Keratinocyte (primary cell): ENCODE data around the gene CHI3L1. TPM values are rescaled to one million over a fixed set of nuclear protein-coding genes. Genes with fewer than 3 reads are reported as not detected.

Experiments
- DNase-seq: peaks from one replicate; pipeline ENCODE4 v3.0.0-alpha.2; 2011; ENCODE audit warnings: low read depth, missing footprints, low spot score
- FAIRE-seq: peaks from 2 replicates; lab custom pipeline; 2011; peaks lifted over from hg19 to GRCh38; lab: Jason Lieb, UNC
- H2AFZ ChIP-seq: 2 replicates; pipeline ENCODE4 v1.6.0; 2012; ENCODE audit warnings: low read length, control low read depth, inconsistent platforms; ENCODE audit not compliant: control insufficient read depth
- H3K27ac ChIP-seq: 2 replicates; pipeline ENCODE4 v1.5.1; 2011; ENCODE audit warnings: low read length; ENCODE audit not compliant: control insufficient read depth, insufficient read depth
- H3K27me3 ChIP-seq: 3 replicates; pipeline ENCODE4 v1.6.0; 2011; ENCODE audit warnings: low read length; ENCODE audit not compliant: control insufficient read depth, insufficient read depth; ENCODE audit errors: extremely low read depth
- H3K36me3 ChIP-seq, 2 experiments: 2 replicates in 1 of 2; 3 replicates in 1 of 2; pipeline ENCODE4 v1.5.1; 2011; ENCODE audit warnings: low read length in 2 of 2, mild to moderate bottlenecking in 1 of 2; ENCODE audit not compliant: control insufficient read depth in 2 of 2, insufficient read depth in 2 of 2; ENCODE audit errors: extremely low read depth in 1 of 2
- H3K4me1 ChIP-seq: 3 replicates; pipeline ENCODE4 v1.5.1; 2011; ENCODE audit warnings: low read length; ENCODE audit not compliant: control insufficient read depth, insufficient read depth; ENCODE audit errors: extremely low read depth
- H3K4me2 ChIP-seq: 3 replicates; pipeline ENCODE4 v1.6.0; 2011; ENCODE audit warnings: low read depth, low read length; ENCODE audit not compliant: control insufficient read depth, insufficient read depth; ENCODE audit errors: extremely low read depth
- H3K4me3 ChIP-seq, 3 experiments: fragments of 200-600 bp in 1 of 3; sonication (generic) in 1 of 3; 2 replicates in 2 of 3; 3 replicates in 1 of 3; pipeline ENCODE4 v1.5.1; 2011 to 2016; ENCODE audit warnings: low read length in 3 of 3, mild to moderate bottlenecking in 3 of 3, control low read depth in 2 of 3, inconsistent platforms in 1 of 3, low read depth in 1 of 3, mixed read lengths in 1 of 3, mixed run types in 1 of 3, moderate library complexity in 1 of 3; ENCODE audit not compliant: control insufficient read depth in 2 of 3, insufficient read depth in 2 of 3; ENCODE audit errors: extremely low read depth in 1 of 3
- H3K79me2 ChIP-seq: 2 replicates; pipeline ENCODE4 v1.6.0; 2012; ENCODE audit warnings: low read length; ENCODE audit not compliant: control insufficient read depth, insufficient read depth
- H3K9ac ChIP-seq: 3 replicates; pipeline ENCODE4 v1.6.0; 2011; ENCODE audit warnings: low read length; ENCODE audit not compliant: control insufficient read depth, insufficient read depth; ENCODE audit errors: extremely low read depth
- H3K9me1 ChIP-seq: 3 replicates; pipeline ENCODE4 v1.6.0; 2011; ENCODE audit warnings: low read length; ENCODE audit not compliant: control insufficient read depth, insufficient read depth; ENCODE audit errors: extremely low read depth
- H3K9me3 ChIP-seq: 2 replicates; pipeline ENCODE4 v1.5.1; 2012; ENCODE audit warnings: low read depth, low read length; ENCODE audit not compliant: control insufficient read depth
- H4K20me1 ChIP-seq: 3 replicates; pipeline ENCODE4 v1.6.0; 2011; ENCODE audit warnings: low read length; ENCODE audit not compliant: control insufficient read depth, insufficient read depth; ENCODE audit errors: extremely low read depth
- CTCF ChIP-seq, 3 experiments: IDR thresholded peaks in 1 of 3; conservative IDR thresholded peaks in 1 of 3; optimal IDR thresholded peaks in 1 of 3; 2 replicates in 2 of 3; 3 replicates in 1 of 3; pipeline versions ENCODE3 to v1.5.1; 2011; ENCODE audit warnings: low read length in 3 of 3, mild to moderate bottlenecking in 3 of 3, moderate library complexity in 2 of 3, control low read depth in 1 of 3, inconsistent platforms in 1 of 3; ENCODE audit not compliant: insufficient read depth in 2 of 3; ENCODE audit errors: extremely low read depth in 1 of 3
- EZH2 ChIP-seq: IDR thresholded peaks from one replicate; pipeline ENCODE4 v1.6.1; 2012; ENCODE audit warnings: inconsistent platforms, mild to moderate bottlenecking, low read length, moderate library complexity
- dilution Hi-C: fragments of 300-500 bp; cut with MboI; formaldehyde crosslinking; loops from one replicate; pipeline ENCODE4 v1.7.0; 2020; ENCODE audit warnings: low sequenced_read_pairs; ENCODE audit not compliant: extremely low pct_ligation_motif_present
- polyA plus RNA-seq, 5 experiments: library from polyadenylated mRNA; depleted of rRNA in 3 of 5; stranded (reverse) in 3 of 5; stranded (forward) in 1 of 5; unstranded in 1 of 5; fragments of >200 nt; gene quantifications; 1 replicate in 1 of 5; 2 replicates in 3 of 5; 3 replicates in 1 of 5; pipeline versions ENCODE4 v1.2.1 to v1.2.3, GENCODE V29; 2011 to 2012; ENCODE audit warnings: missing spikeins in 2 of 5, low read depth in 1 of 5, low replicate concordance in 1 of 5

Gene CHI3L1
- polyA plus RNA-seq, 1 donor (not counting 4 experiments of a cell fraction or from before 2014, with no cell fraction given) = 0.20 TPM

- H3K4me2 ChIP-seq = no peak overlapping the region
- FAIRE-seq = no peak
Measured at GRCh38 chr1:203177470-203178039, 8.9 kb downstream of the CHI3L1 start.

GRCh38 chr1:203177036-203177405 lies 9.5 kb downstream of the CHI3L1 start:
- DNase-seq = no peak
- H2AFZ ChIP-seq = no peak overlapping the region

More at GRCh38 chr1:203177470-203178039, 8.9 kb downstream of the CHI3L1 start:
- H3K9ac ChIP-seq = no peak overlapping the region
- H3K36me3 ChIP-seq = no peaks in the 10 kb centered on the region
- dilution Hi-C loops = no loop called here
- no peaks in the 10 kb centered on the region for H4K20me1 ChIP-seq
- no peak overlapping the region for H3K27ac ChIP-seq
- H3K9me3 ChIP-seq = no peaks in the 10 kb centered on the region
- no peak overlapping the region for H3K4me3 ChIP-seq
- peaks cover 6% of the 10 kb centered on the region for H3K27me3 ChIP-seq
- H3K9me1 ChIP-seq = no peaks in the 10 kb centered on the region
- H3K79me2 ChIP-seq = no peaks in the 10 kb centered on the region
- DNase-seq = no peak
- no peaks in the 10 kb centered on the region for H3K4me1 ChIP-seq
- no peak overlapping the region for H2AFZ ChIP-seq
- TF ChIP-seq EZH2 (no peak), CTCF (optimal IDR thresholded peaks at IDR 0.05 in 1 of 3, IDR thresholded peaks at IDR 0.05 in 1 of 3, conservative IDR thresholded peaks at IDR 0.05 in 1 of 3; ENCODE audit: extremely low read depth in 1 of 3, insufficient read depth in 2 of 3, low read length in 3 of 3) (no peak)

More at GRCh38 chr1:203177036-203177405, 9.5 kb downstream of the CHI3L1 start:
- no peak overlapping the region for H3K27ac ChIP-seq
- TF ChIP-seq CTCF (optimal IDR thresholded peaks at IDR 0.05 in 1 of 3, IDR thresholded peaks at IDR 0.05 in 1 of 3, conservative IDR thresholded peaks at IDR 0.05 in 1 of 3; ENCODE audit: extremely low read depth in 1 of 3, insufficient read depth in 2 of 3, low read length in 3 of 3) (no peak), EZH2 (no peak)
- H3K9me1 ChIP-seq = no peaks in the 10 kb centered on the region
- no peak overlapping the region for H3K9ac ChIP-seq
- no peaks in the 10 kb centered on the region for H3K36me3 ChIP-seq
- no peaks in the 10 kb centered on the region for H3K79me2 ChIP-seq
- no peak overlapping the region for H3K4me2 ChIP-seq
- dilution Hi-C loops = no loop called here
- H3K4me1 ChIP-seq = no peaks in the 10 kb centered on the region
- FAIRE-seq = no peak
- H3K27me3 ChIP-seq = peaks cover 6% of the 10 kb centered on the region
- H3K9me3 ChIP-seq = no peaks in the 10 kb centered on the region
- no peak overlapping the region for H3K4me3 ChIP-seq
- H4K20me1 ChIP-seq = no peaks in the 10 kb centered on the region
